Fibroblast of villous mesenchyme (primary cell): ENCODE data around the gene BATF. TPM values are rescaled to one million over a fixed set of nuclear protein-coding genes. Genes with fewer than 3 reads are reported as not detected.

Experiments
- DNase-seq: peaks from one replicate; pipeline ENCODE4 v3.0.0-alpha.2; 2010; ENCODE audit warnings: low read depth
- H3K4me3 ChIP-seq: 2 replicates; pipeline ENCODE4 v1.5.1; 2011; ENCODE audit warnings: low read depth, mild to moderate bottlenecking, low read length
- total RNA-seq: library from RNA; depleted of rRNA; stranded (reverse); fragments of >200 nt; gene quantifications from 2 replicates; pipeline ENCODE4 v1.2.3, GENCODE V29; 2012
- TF ChIP-seq, protein P1 (sequence below): IDR thresholded peaks from 2 replicates; pipeline ENCODE4 v1.5.1; 2012; ENCODE audit warnings: low read depth, mild to moderate bottlenecking, low read length; ENCODE audit not compliant: insufficient read depth

Gene BATF
- total RNA-seq, 1 donor, result not detected

DNA sequence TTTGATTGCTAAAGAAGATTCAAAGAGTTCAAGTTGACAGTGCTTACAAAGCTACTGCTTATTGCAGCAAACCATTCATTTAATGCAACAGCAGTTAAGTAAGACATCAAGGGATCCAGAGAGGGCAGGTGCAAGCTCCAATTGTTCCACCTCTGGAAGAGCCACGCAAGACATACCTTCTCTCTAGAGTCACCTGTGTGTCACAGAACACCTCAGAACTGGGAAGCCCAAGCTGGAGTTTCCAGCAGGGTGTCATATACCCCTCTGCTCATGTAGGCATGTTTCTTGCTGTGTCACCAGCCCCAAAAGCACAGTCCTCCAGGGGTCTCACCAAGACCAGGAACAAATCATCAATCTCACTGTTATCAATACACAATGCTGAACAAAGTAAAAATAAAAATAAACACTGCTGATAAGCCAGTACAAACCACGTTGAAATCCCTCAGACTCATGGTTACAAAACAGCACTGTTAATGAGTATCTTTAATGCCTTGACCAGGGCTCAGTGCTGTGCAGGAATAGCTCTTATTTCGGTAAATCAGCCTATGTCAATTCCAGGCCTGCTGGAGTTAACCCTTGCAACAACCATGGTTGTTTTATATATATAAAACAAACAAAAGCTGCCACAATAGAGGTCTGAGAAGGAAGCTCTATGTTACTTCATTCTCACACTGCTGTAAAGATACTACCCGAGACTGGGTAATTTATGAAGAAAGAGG lies 37.4 kb upstream of the BATF start:
- no peak for DNase-seq
- TF ChIP-seq, protein P1, sequence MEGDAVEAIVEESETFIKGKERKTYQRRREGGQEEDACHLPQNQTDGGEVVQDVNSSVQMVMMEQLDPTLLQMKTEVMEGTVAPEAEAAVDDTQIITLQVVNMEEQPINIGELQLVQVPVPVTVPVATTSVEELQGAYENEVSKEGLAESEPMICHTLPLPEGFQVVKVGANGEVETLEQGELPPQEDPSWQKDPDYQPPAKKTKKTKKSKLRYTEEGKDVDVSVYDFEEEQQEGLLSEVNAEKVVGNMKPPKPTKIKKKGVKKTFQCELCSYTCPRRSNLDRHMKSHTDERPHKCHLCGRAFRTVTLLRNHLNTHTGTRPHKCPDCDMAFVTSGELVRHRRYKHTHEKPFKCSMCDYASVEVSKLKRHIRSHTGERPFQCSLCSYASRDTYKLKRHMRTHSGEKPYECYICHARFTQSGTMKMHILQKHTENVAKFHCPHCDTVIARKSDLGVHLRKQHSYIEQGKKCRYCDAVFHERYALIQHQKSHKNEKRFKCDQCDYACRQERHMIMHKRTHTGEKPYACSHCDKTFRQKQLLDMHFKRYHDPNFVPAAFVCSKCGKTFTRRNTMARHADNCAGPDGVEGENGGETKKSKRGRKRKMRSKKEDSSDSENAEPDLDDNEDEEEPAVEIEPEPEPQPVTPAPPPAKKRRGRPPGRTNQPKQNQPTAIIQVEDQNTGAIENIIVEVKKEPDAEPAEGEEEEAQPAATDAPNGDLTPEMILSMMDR, result no peak
- H3K4me3 ChIP-seq, result no peak overlapping the region

DNA sequence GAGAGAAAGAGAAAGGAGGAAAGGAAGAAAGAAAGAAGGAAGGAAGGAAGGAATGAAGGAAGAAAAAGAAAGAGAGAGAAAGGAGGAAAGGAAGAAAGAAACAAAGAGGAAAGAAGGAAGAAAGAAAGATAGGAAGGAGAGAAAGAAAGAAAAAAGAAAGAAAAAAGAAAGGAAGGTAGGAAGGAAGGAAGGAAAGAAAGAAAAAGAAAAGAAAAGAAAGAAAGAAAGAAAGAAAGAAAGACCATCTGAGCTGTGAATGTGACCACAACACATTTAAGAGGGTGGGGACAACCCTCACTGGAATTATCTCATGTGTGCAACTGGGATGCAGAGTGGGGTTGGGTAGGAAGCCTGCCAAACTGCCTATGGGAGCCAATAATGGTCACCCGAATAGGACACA lies 36.0 kb upstream of the BATF start:
- TF ChIP-seq, protein P1, result no peak
- no peak overlapping the region for H3K4me3 ChIP-seq
- DNase-seq, result no peak

DNA sequence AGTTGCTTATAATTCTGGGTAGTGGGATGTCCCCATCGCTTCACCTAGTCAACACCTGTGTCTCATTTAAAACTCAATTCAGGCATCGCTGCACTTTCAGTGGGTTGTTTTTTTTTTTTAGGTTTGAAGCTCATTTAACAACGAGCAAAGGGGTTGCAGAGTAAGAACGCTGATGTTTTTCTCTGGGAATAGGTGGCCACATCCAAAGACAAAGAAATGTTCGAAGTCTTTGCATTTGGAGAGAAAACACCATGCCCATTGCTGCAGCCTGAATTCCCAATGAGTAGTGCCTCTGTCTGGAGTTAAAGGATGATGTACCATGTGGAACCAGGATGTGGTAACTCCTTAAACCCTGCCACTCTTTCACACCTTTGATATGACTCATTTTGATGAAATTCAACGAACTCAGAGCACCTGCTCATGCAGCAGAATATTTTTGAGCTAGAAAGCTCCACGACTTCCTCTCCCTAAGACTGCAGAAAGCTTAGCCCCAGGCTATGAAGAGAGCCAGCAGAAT lies 35.1 kb upstream of the BATF start:
- TF ChIP-seq, protein P1, result no peak
- H3K4me3 ChIP-seq, result no peak overlapping the region
- DNase-seq, result no peak

DNA sequence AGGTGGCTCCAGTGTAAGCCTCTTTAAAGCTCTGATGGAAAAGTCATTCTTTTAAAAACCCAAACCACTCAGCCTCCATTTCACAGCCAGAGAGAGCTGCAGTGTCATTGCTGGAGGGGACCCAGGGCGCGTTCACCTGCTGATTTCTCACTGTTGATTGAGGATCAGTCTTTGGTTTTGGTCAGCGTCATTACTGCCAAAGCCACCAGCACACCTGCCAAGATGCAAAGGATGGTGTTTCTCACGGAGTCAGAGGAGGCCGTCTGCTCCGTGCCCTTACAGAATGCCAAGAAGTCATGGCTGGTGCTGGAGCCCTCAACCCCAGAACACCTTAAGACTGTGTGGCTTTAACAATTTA lies 32.8 kb upstream of the BATF start:
- TF ChIP-seq, protein P1, result no peak
- H3K4me3 ChIP-seq, result no peak overlapping the region
- DNase-seq, result no peak

DNA sequence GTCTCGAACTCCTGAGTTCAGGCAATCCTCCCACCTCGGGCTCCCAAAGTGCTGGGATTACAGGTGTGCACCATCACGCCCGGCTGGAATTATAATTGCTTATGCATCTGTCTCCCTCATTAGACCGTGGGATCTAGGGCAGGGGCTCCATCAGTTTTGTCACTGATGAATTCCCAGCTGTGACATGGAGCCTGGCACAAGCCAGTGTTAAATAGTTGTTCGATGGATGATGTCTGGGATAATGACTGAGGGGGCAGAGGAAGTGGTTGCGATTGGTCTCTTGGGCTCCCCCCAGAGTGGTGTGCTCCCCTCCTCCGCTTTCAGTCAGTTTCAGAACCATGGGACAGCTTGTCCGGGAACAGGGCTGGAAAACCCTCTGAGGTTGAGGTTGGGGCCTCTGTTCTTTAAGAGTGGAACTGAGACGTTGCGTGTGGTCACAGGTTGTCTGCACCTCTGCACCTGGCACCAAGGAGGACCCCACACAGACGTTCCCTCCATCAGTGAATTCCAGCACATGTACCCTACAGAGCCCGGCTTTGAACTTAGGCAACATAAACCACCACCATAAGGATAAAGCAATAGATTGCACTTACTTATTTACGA lies 30.8 kb upstream of the BATF start:
- no peak overlapping the region for H3K4me3 ChIP-seq
- TF ChIP-seq, protein P1, result no peak
- DNase-seq, result no peak

DNA sequence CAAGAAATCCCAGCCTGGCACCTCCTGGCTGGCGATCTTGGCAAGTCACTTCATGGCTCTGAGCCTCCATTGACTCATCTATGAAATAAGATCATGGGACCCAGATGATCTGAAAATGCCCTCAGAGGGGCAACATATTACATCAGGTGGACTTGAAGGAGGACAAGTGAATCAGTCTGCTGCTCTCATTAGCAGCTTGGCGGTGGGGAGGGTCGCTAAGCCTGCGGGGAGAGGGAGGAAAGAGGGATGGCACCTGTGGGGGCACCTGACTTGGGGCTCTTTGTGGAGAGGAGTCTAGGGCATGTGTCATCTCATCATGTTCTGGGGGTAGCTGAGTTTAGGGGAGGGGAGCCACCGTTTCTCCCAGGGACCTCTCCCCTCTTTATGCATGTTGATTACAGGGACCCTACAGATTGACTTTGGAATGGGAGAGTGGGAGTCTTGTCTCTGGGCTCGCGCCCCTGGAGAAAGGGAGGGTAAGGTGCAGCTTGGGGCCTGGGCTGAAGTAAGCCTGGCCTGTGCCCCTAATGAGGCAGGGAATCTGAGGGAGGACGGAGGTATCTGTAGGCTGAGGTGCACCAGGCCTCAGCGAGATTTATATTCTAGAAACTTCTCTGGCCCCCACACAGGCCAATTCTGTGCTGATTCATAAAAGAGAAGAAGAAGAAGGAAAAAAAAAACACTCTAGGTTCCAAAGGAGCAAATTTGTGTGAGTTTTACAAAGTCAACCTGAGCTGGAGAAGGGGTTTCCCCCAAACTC lies 29.3 kb upstream of the BATF start:
- DNase-seq, result no peak
- TF ChIP-seq, protein P1, result no peak
- H3K4me3 ChIP-seq, result no peak overlapping the region
